ENCODE data around the gene SPATA45.

Gene SPATA45

GRCh38 chr1:212825798-212826452 lies 21.5 kb downstream of the SPATA45 start:
- peak; percentile 70 for FAIRE-seq
- TF ChIP-seq POLR2A (IDR thresholded peaks at IDR 0.05; ENCODE audit: low read depth, low read length) = no peak
- TF ChIP-seq TAF1 (IDR thresholded peaks at IDR 0.05; ENCODE audit: borderline replicate concordance, low read depth, low read length) = no peak
- TF ChIP-seq POLR2AphosphoS5 (IDR thresholded peaks at IDR 0.05; ENCODE audit: low read depth, low read length) = no peak
- no peak for DNase-seq (ENCODE audit: insufficient read length)

GRCh38 chr1:212824201-212824600 lies 23.2 kb downstream of the SPATA45 start:
- TF ChIP-seq TAF1 (IDR thresholded peaks at IDR 0.05; ENCODE audit: borderline replicate concordance, low read depth, low read length) = no peak
- TF ChIP-seq POLR2A (IDR thresholded peaks at IDR 0.05; ENCODE audit: low read depth, low read length) = no peak
- TF ChIP-seq POLR2AphosphoS5 (IDR thresholded peaks at IDR 0.05; ENCODE audit: low read depth, low read length) = no peak
- DNase-seq (ENCODE audit: insufficient read length) (no peak), FAIRE-seq (no peak)

GRCh38 chr1:212822956-212823355 lies 24.5 kb downstream of the SPATA45 start:
- FAIRE-seq = no peak

GRCh38 chr1:212820969-212821368 lies 26.5 kb downstream of the SPATA45 start:
- TF ChIP-seq POLR2A (IDR thresholded peaks at IDR 0.05; ENCODE audit: low read depth, low read length) = no peak
- TF ChIP-seq POLR2AphosphoS5 (IDR thresholded peaks at IDR 0.05; ENCODE audit: low read depth, low read length) = no peak
- TF ChIP-seq TAF1 (IDR thresholded peaks at IDR 0.05; ENCODE audit: borderline replicate concordance, low read depth, low read length) = no peak
- DNase-seq (ENCODE audit: insufficient read length) = no peak
- FAIRE-seq = peak; percentile 70

More at GRCh38 chr1:212822956-212823355, 24.5 kb downstream of the SPATA45 start:
- no peak for DNase-seq (ENCODE audit: insufficient read length)
- no peak for TF ChIP-seq POLR2A (IDR thresholded peaks at IDR 0.05; ENCODE audit: low read depth, low read length)
- TF ChIP-seq POLR2AphosphoS5 (IDR thresholded peaks at IDR 0.05; ENCODE audit: low read depth, low read length) = no peak
- no peak for TF ChIP-seq TAF1 (IDR thresholded peaks at IDR 0.05; ENCODE audit: borderline replicate concordance, low read depth, low read length)

GRCh38 chr1:212819726-212820125 lies 27.7 kb downstream of the SPATA45 start:
- FAIRE-seq (peak; percentile 89), DNase-seq (ENCODE audit: insufficient read length) (no peak)
- TF ChIP-seq POLR2A (IDR thresholded peaks at IDR 0.05; ENCODE audit: low read depth, low read length) (no peak), TAF1 (IDR thresholded peaks at IDR 0.05; ENCODE audit: borderline replicate concordance, low read depth, low read length) (no peak)

DNA sequence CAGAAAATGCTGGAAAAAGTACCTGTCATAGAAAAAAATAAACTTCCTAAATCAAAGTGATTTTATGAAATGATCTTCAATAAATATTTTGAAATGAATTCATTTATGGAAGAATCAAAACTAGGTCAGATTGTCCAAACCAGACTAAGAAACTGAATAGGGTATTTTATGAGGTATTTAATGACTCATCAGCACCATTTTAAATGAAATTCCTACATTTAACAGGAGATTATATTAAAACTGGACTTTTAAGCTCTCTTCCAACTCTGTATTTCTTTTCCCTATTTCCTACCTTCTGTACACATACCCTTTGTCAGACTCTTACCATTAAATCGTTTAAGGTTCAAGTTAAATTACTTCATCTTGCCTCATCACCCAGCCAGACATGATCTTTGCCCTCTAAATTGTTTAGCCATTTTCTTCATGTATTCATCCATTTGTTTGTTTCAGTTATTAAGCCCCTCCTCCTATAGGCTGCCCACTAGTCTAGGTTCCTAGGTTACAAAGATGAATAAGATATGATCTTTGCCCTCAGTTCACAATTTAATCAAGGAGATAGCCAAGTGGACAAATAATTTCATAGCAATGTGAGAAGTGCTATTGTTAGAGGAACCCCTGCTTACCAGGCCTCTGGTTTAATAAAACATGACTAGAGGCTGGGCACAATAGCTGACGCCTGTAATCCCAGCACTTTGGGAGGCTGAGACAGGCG lies 30.7 kb downstream of the SPATA45 start:
- FAIRE-seq (no peak), DNase-seq (ENCODE audit: insufficient read length) (no peak)
- TF ChIP-seq TAF1 (IDR thresholded peaks at IDR 0.05; ENCODE audit: borderline replicate concordance, low read depth, low read length) (no peak), POLR2A (IDR thresholded peaks at IDR 0.05; ENCODE audit: low read depth, low read length) (no peak), POLR2AphosphoS5 (IDR thresholded peaks at IDR 0.05; ENCODE audit: low read depth, low read length) (no peak)

DNA sequence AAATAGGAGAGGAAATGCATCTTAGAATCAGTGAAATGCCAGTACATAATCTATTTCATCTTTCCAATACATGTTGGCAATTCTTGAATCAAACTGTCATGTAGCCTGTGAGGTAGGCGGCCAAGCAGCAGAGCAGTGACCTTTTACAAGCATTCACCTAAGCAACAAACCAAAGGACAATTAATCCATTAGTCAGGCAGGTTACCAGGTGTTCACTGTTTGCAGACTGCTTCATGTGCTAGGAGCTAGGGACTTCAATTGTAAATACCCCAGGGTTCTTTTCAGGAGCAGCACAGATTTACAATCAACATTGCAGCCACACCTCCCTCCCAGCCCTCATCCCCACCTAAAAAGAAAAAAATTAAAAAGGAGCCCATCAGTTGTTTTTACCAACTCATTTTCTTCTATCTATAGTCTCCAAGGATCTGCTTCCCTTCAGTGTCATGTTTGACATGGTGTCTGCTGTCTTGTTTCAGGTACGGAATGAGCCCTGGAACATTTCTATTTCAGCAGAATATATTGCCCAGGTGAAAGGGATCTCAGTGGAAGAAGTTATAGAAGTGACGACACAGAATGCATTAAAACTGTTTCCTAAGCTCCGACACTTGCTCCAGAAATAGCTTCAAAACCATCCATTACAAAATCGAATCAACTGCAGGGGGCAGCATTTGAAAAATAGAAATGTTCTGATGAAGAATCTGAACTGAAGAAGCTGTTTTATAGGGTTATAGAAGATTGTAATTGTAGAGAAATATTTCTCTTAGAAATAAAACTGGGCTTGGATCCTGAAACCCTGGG lies 32.7 kb downstream of the SPATA45 start:
- no peak for DNase-seq (ENCODE audit: insufficient read length)
- no peak for FAIRE-seq
- TF ChIP-seq TAF1 (IDR thresholded peaks at IDR 0.05; ENCODE audit: borderline replicate concordance, low read depth, low read length) = no peak
- no peak for TF ChIP-seq POLR2AphosphoS5 (IDR thresholded peaks at IDR 0.05; ENCODE audit: low read depth, low read length)
- no peak for TF ChIP-seq POLR2A (IDR thresholded peaks at IDR 0.05; ENCODE audit: low read depth, low read length)

GRCh38 chr1:212805767-212806166 lies 41.7 kb downstream of the SPATA45 start:
- FAIRE-seq (peak; percentile 51), DNase-seq (ENCODE audit: insufficient read length) (no peak)
- TF ChIP-seq TAF1 (IDR thresholded peaks at IDR 0.05; ENCODE audit: borderline replicate concordance, low read depth, low read length) = no peak
- no peak for TF ChIP-seq POLR2A (IDR thresholded peaks at IDR 0.05; ENCODE audit: low read depth, low read length)
- TF ChIP-seq POLR2AphosphoS5 (IDR thresholded peaks at IDR 0.05; ENCODE audit: low read depth, low read length) = no peak

DNA sequence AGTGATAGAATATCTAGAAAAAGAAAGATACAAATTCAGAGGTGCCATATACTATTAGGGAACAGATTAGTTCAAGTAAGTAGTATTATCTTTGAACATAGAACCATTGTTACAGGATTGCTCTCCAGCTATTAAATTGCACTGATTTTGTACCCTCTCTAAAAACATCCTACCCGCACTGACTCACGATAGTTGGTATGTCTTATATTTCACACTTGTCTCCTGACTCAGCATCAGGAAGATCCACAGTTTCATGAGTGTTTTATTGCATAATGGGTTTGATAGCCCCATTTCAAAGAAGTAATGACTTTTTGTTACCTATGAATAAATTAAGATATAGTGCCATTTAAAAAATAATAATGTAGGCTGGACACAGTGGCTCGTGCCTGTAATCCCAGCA lies 49.8 kb downstream of the SPATA45 start:
- FAIRE-seq (no peak), DNase-seq (ENCODE audit: insufficient read length) (no peak)
- TF ChIP-seq POLR2A (IDR thresholded peaks at IDR 0.05; ENCODE audit: low read depth, low read length) (no peak), TAF1 (IDR thresholded peaks at IDR 0.05; ENCODE audit: borderline replicate concordance, low read depth, low read length) (no peak), POLR2AphosphoS5 (IDR thresholded peaks at IDR 0.05; ENCODE audit: low read depth, low read length) (no peak)

GRCh38 chr1:212794561-212795014 lies 52.9 kb downstream of the SPATA45 start:
- no peak for TF ChIP-seq TAF1 (IDR thresholded peaks at IDR 0.05; ENCODE audit: borderline replicate concordance, low read depth, low read length)
- TF ChIP-seq POLR2A (IDR thresholded peaks at IDR 0.05; ENCODE audit: low read depth, low read length) = peak; percentile 44; the same call in 1 of the 2 replicates
- TF ChIP-seq POLR2AphosphoS5 (IDR thresholded peaks at IDR 0.05; ENCODE audit: low read depth, low read length) = peak; percentile 71
- FAIRE-seq = peak; percentile 75
- DNase-seq (ENCODE audit: insufficient read length) = peak; percentile 32

DNA sequence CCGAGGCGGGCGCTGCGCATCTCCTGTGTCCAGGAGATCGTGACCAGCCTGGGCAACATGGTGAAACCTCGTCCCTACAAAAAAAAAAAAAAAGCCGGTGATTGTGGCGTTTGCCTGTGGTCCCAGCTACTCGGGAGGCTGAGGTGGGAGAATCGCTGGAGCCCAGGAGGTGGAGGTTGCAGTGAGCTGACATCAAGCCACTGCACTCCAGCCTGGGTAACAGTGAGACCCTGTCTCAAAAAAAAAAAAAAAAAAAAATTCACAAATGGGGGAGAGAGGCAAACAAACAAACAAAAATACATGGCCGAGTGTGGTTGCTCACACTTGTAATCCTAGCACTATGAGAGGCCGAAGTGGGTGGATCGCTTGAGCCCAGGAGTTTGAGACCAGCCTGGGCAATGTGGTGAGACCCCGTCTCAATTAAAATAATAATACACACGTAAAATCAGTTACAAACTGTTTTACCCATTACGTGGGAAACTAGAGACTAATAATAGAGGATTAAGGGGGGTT lies 55.0 kb downstream of the SPATA45 start:
- no peak for DNase-seq (ENCODE audit: insufficient read length)
- TF ChIP-seq POLR2AphosphoS5 (IDR thresholded peaks at IDR 0.05; ENCODE audit: low read depth, low read length) (no peak), POLR2A (IDR thresholded peaks at IDR 0.05; ENCODE audit: low read depth, low read length) (no peak), TAF1 (IDR thresholded peaks at IDR 0.05; ENCODE audit: borderline replicate concordance, low read depth, low read length) (no peak)

More for the DNA sequence above, 55.0 kb downstream of the SPATA45 start:
- no peak for FAIRE-seq
